Heart left ventricle (tissue), 16 donors: ENCODE measurements around the gene USP46. TPM values are rescaled to one million over a fixed set of nuclear protein-coding genes. Genes with fewer than 3 reads are reported as not detected.

Experiments
- ATAC-seq, 4 donors: fragments of 200-7000 bp; cut with Tn5 transposase; one replicate each; pipeline ENCODE4 v1.9.1; 2020 to 2022; ENCODE audit warnings: moderate library complexity in 4 of 4, mild to moderate bottlenecking in 3 of 4, moderate number of reproducible peaks in 1 of 4
- DNase-seq, 5 donors: peaks; one replicate each; pipeline ENCODE4 v3.0.0-alpha.2; 2020
- H3K27ac ChIP-seq, 12 donors: fragments of 200-600 bp; sonication (generic) in 4 of 12; one replicate each; pipeline versions ENCODE4 v1.5.0 to v1.8.0; 2016 to 2022; ENCODE audit warnings: mild to moderate bottlenecking in 2 of 12
- H3K27me3 ChIP-seq, 9 donors: fragments of 200-600 bp; sonication (generic) in 2 of 9; one replicate each; pipeline versions ENCODE4 v1.5.1 to v1.8.0; 2016 to 2022; ENCODE audit warnings: mild to moderate bottlenecking in 3 of 9
- H3K36me3 ChIP-seq, 9 donors: fragments of 200-600 bp; sonication (generic) in 2 of 9; one replicate each; pipeline versions ENCODE4 v1.5.0 to v1.8.0; 2018 to 2022; ENCODE audit warnings: mild to moderate bottlenecking in 2 of 9
- H3K4me1 ChIP-seq, 12 donors: fragments of 200-600 bp; sonication (generic) in 4 of 12; one replicate each; pipeline versions ENCODE4 v1.5.0 to v1.8.0; 2016 to 2022; ENCODE audit warnings: mild to moderate bottlenecking in 3 of 12
- H3K4me3 ChIP-seq, 12 donors: fragments of 200-600 bp; sonication (generic) in 4 of 12; one replicate each; pipeline versions ENCODE4 v1.5.0 to v1.8.0; 2017 to 2022; ENCODE audit warnings: mild to moderate bottlenecking in 9 of 12, moderate library complexity in 4 of 12
- H3K9me3 ChIP-seq, 12 donors: fragments of 200-600 bp; sonication (generic) in 4 of 12; one replicate each; pipeline versions ENCODE4 v1.5.0 to v1.8.0; 2016 to 2022; ENCODE audit warnings: mild to moderate bottlenecking in 1 of 12
- CTCF ChIP-seq, 12 donors: fragments of 200-600 bp; sonication (generic) in 4 of 12; IDR thresholded peaks; one replicate each; pipeline versions ENCODE4 v1.5.0 to v1.8.0; 2018 to 2022; ENCODE audit warnings: antibody characterized with exemption in 12 of 12, mild to moderate bottlenecking in 5 of 12
- POLR2A ChIP-seq, 2 donors: fragments of 450-650 bp; IDR thresholded peaks; one replicate each; pipeline ENCODE4 v1.6.1; 2017; ENCODE audit warnings: antibody characterized with exemption in 2 of 2, mild to moderate bottlenecking in 2 of 2, moderate library complexity in 2 of 2
- WGBS, 4 donors: extraction: QIAGEN DNeasy Blood & Tissue Kit in 2 of 4; methylation state at CpG; one replicate each; pipeline versions ENCODE4 v1.1.5 to v1.1.7; 2013 to 2018; 5-methylcytosine and 5-hydroxymethylcytosine counted together
- intact Hi-C, 10 donors: fragments of 100-400 bp; cut with DNase I; formaldehyde crosslinking; loops; one replicate each; pipeline versions ENCODE4 v1.11.1 to v1.14.2; 2022
- long read RNA-seq, 3 donors: library from polyadenylated mRNA; unstranded; transcript quantifications; one replicate each; pipeline ENCODE4 v2.0.0, GENCODE V29; 2020 to 2021
- polyA plus RNA-seq, 2 donors: library from polyadenylated mRNA; stranded (reverse); fragments of 200-250 nt; gene quantifications; one replicate each; pipeline ENCODE4 v1.2.3, GENCODE V29; 2013
- total RNA-seq, 9 donors: library from RNA; depleted of rRNA in 2 of 9; stranded (reverse); fragments of >200 nt in 2 of 9; fragmentation: NEBNext Ultra II Directional in 3 of 9; extraction: Animal tissue kit (Norgen Biotek cat#: 25700) in 3 of 9; gene quantifications; one replicate each; pipeline versions ENCODE4 v1.1.0 to v1.2.4, GENCODE V29; 2016 to 2023
- donor health status: ischemic (EF 13 %, LVEDD 7.1; RV severe dilation, severe dysfunction).
- donor health status: healthy with polysubstance abuse.
- donor health status: DM: no; HTN: yes; CAD: no.
- donor health status: DM: no; HTN: no; CAD: no.
- donor health status: ischemic (EF 25% LVEDD 6.9; RV normal size, moderate dysfunction).
- donor health status: ischemic (EF 25% LVEDD 5.7; RV mildly dilated, moderate dysfunction).
- donor health status: healthy.
- donor health status: DM: yes; HTN: yes; CAD: no.
- donor health status: ischemic (EF 35%, LVEDD 5.7; RV mildly dilated, moderate dysfunction).
- donor health status: nonischemic (EF 11% LVEDD 7.7; RV severe dilation, severe dysfunction).
- donor health status: DM: yes; HTN: yes; CAD: no.
- donor health status: PGD.
- donor health status: ischemic (EF 29% LVEDD 5.4; RV normal size, mild dysfunction).
- donor health status: nonischemic (EF 23%, LVEDD 6.1; RV moderate dilation, normal function).

Gene USP46
- total RNA-seq (100 to 1,000 TPM in 1 of 9 donors, 10 to 100 TPM in 8; 29.8 to 111 (median 75.3) TPM), polyA plus RNA-seq (10 to 100 TPM in 1 of 2 donors, 1 to 10 TPM in 1; 6.1 to 26.2 TPM)
- long read RNA-seq, donor 1, full-length matches to known transcripts: 62 of 87 reads
- long read RNA-seq, donor 1, partial matches to known transcripts: 9 of 87 reads
- long read RNA-seq, donor 1, other reads (novel, unspliced or antisense): 16 of 87 reads
- long read RNA-seq, donor 2, full-length matches to known transcripts: 71 of 101 reads
- long read RNA-seq, donor 2, partial matches to known transcripts: 11 of 101 reads
- long read RNA-seq, donor 2, other reads (novel, unspliced or antisense): 19 of 101 reads
- long read RNA-seq, donor 3, full-length matches to known transcripts: 91 of 117 reads
- long read RNA-seq, donor 3, partial matches to known transcripts: 7 of 117 reads
- long read RNA-seq, donor 3, other reads (novel, unspliced or antisense): 19 of 117 reads

- intact Hi-C loops: loop anchor here (2.0 to 10.0 kb wide), 12 partner anchors 53 to 326 kb away; no protein-coding TSS in a partner anchor
- 0 to 1% (median 0%) methylated on average over 67 to 91 of the region's 94 CpGs for WGBS, 4 donors
Measured at GRCh38 chr4:52659001-52659721, at the start of gene USP46. USP46 (minus strand) TSS chr4:52659301; CDS start chr4:52659150, 151 bp downstream.

GRCh38 chr4:52704661-52705060 is 45.6 kb upstream of the USP46 start:
- H3K4me3 ChIP-seq: no peak overlapping the region
- H3K36me3 ChIP-seq: no peaks in the 10 kb centered on the region
- H3K9me3 ChIP-seq: no peaks in the 10 kb centered on the region
- peaks cover 0 to 7% (median 0%) of the 10 kb centered on the region in 12 donors for H3K4me1 ChIP-seq
- H3K27ac ChIP-seq: no peak overlapping the region
- intact Hi-C loops: no loop called here
- ATAC-seq: no peak
- H3K27me3 ChIP-seq: no peaks in the 10 kb centered on the region
- WGBS, 4 donors: 64 to 77% (median 68%) methylated on average over 3 of the region's 3 CpGs
- TF ChIP-seq POLR2A (IDR thresholded peaks at IDR 0.05) (no peak), CTCF (IDR thresholded peaks at IDR 0.05) (no peak)
- no peak for DNase-seq

More at GRCh38 chr4:52659001-52659721, at the start of gene USP46:
- TF ChIP-seq POLR2A (IDR thresholded peaks at IDR 0.05): peak in 1 of 2 donors; percentile 46
- TF ChIP-seq CTCF (IDR thresholded peaks at IDR 0.05): no peak
- Histone ChIP-seq H3K27ac (peak within 1 kb of the TSS; percentile 94 to 100 (median 98)), H3K36me3 (peaks cover 0 to 9% (median 0%) of the 10 kb centered on the region in 9 donors), H3K27me3 (no peaks in the 10 kb centered on the region), H3K9me3 (peaks cover 0 to 3% (median 0%) of the 10 kb centered on the region in 12 donors), H3K4me1 (peaks cover 0 to 67% (median 40%) of the 10 kb centered on the region in 12 donors), H3K4me3 (peak within 1 kb of the TSS; percentile 60 to 98 (median 91))
- DNase-seq: peak; percentile 84 to 90 (median 87)
- ATAC-seq: peak; percentile 60 to 96 (median 89)

- H3K27ac ChIP-seq: no peak overlapping the region
- WGBS, 4 donors: 46 to 63% (median 58%) methylated on average over 1 of the region's 1 CpG
- H3K4me1 ChIP-seq: peaks cover 0 to 7% (median 0%) of the 10 kb centered on the region in 12 donors
- no peak overlapping the region for H3K4me3 ChIP-seq
- H3K27me3 ChIP-seq: no peaks in the 10 kb centered on the region
- no peak for ATAC-seq
- no peaks in the 10 kb centered on the region for H3K36me3 ChIP-seq
- no peaks in the 10 kb centered on the region for H3K9me3 ChIP-seq
- intact Hi-C loops: no loop called here
- TF ChIP-seq CTCF (IDR thresholded peaks at IDR 0.05) (no peak), POLR2A (IDR thresholded peaks at IDR 0.05) (no peak)
- no peak for DNase-seq
Measured at GRCh38 chr4:52704133-52704532, 45.0 kb upstream of the USP46 start.

- Histone ChIP-seq H3K27ac (no peak overlapping the region), H3K9me3 (no peaks in the 10 kb centered on the region), H3K36me3 (no peaks in the 10 kb centered on the region), H3K4me3 (no peak overlapping the region), H3K27me3 (no peaks in the 10 kb centered on the region), H3K4me1 (peaks cover 0 to 18% (median 2%) of the 10 kb centered on the region in 12 donors)
- no peak for DNase-seq
- 90 to 97% (median 93%) methylated on average over 3 of the region's 3 CpGs for WGBS, 4 donors
- ATAC-seq: no peak
- TF ChIP-seq CTCF (IDR thresholded peaks at IDR 0.05): no peak
- no peak for TF ChIP-seq POLR2A (IDR thresholded peaks at IDR 0.05)
- intact Hi-C loops: no loop called here
Measured at GRCh38 chr4:52701207-52701606, 42.1 kb upstream of the USP46 start.
